Nephron (organoid): ENCODE data around the gene FLCN.
A peak's percentile ranks its signal among the peaks of the same experiment; 100 is the strongest.

Experiments used
- H3K27ac Mint-ChIP-seq, 3 experiments: 2 replicates each; pipeline ENCODE4 v1.8.0; 2020; ENCODE audit warnings: mixed read lengths in 3 of 3, mild to moderate bottlenecking in 2 of 3, moderate library complexity in 1 of 3
- H3K27me3 Mint-ChIP-seq: 2 replicates; pipeline ENCODE4 v1.8.0; 2021; ENCODE audit warnings: low read depth, mild to moderate bottlenecking, moderate library complexity, mixed read lengths
- H3K36me3 Mint-ChIP-seq: 2 replicates; pipeline ENCODE4 v1.8.0; 2020; ENCODE audit warnings: low read depth, mixed read lengths
- H3K4me1 Mint-ChIP-seq: 2 replicates; pipeline ENCODE4 v1.8.0; 2020; ENCODE audit warnings: mixed read lengths
- H3K4me3 Mint-ChIP-seq, 3 experiments: 2 replicates each; pipeline ENCODE4 v1.8.0; 2020; ENCODE audit warnings: mild to moderate bottlenecking in 3 of 3, mixed read lengths in 3 of 3, moderate library complexity in 2 of 3
- H3K9me3 Mint-ChIP-seq: 2 replicates; pipeline ENCODE4 v1.8.0; 2020; ENCODE audit warnings: mixed read lengths
- CTCF ChIP-seq, 3 experiments: fragments of 200-600 bp; sonication (generic); IDR thresholded peaks; one replicate each; pipeline ENCODE4 v1.5.0; 2021; ENCODE audit warnings: antibody characterized with exemption in 3 of 3; ENCODE audit not compliant: unreplicated experiment in 3 of 3

The FLCN gene

GRCh38 chr17:17167986-17168385 is 69.0 kb downstream of the FLCN start:
- H3K4me3 Mint-ChIP-seq = no peak overlapping the region
- H3K4me1 Mint-ChIP-seq = peaks cover 11% of the 10 kb centered on the region
- TF ChIP-seq CTCF (IDR thresholded peaks at IDR 0.05; ENCODE audit: unreplicated experiment in 3 of 3) = no peak
- peaks cover 47% of the 10 kb centered on the region for H3K36me3 Mint-ChIP-seq
- H3K27me3 Mint-ChIP-seq = no peaks in the 10 kb centered on the region
- no peak overlapping the region for H3K27ac Mint-ChIP-seq
- H3K9me3 Mint-ChIP-seq = no peaks in the 10 kb centered on the region

DNA sequence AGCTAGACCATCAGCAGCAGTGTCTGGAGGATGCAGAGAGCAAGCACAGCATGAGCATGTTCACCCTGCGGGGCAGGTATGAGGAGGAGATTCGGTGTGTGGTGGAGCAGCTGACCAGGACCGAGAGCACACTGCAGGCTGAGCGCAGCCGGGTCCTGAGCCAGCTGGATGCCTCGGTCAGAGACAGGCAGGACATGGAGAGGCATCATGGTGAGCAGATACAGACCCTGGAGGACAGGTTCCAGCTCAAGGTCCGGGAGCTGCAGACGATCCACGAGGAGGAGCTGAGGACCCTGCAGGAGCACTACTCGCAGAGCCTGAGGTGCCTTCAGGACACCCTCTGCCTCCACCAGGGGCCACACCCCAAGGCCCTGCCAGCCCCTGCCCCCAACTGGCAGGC is 69.6 kb downstream of the FLCN start:
- Mint-ChIP-seq H3K36me3 (peaks cover 44% of the 10 kb centered on the region), H3K27me3 (no peaks in the 10 kb centered on the region), H3K4me1 (peaks cover 13% of the 10 kb centered on the region), H3K9me3 (no peaks in the 10 kb centered on the region), H3K27ac (peak overlapping the region in 1 of 3 experiments; percentile 29), H3K4me3 (no peak overlapping the region)
- no peak for TF ChIP-seq CTCF (IDR thresholded peaks at IDR 0.05; ENCODE audit: unreplicated experiment in 3 of 3)

DNA sequence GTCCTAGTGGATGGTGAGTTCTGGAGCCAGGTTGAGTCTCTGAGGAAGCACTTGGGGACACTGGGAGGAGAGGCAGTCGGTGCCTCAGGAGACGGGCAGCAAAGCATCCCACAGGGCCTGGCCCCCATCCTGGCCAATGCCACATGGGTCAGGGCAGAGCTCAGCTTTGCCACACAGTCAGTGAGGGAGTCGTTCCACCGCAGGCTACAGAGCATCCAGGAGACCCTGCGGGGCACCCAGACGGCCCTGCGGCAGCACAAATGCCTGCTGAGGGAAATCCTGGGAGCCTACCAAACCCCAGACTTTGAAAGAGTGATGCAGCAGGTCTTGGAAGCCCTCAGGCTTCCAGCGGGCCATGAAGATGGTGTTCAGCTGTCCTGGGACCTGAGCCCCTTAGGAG is 70.5 kb downstream of the FLCN start:
- no peaks in the 10 kb centered on the region for H3K27me3 Mint-ChIP-seq
- peaks cover 13% of the 10 kb centered on the region for H3K4me1 Mint-ChIP-seq
- H3K27ac Mint-ChIP-seq = no peak overlapping the region
- no peak for TF ChIP-seq CTCF (IDR thresholded peaks at IDR 0.05; ENCODE audit: unreplicated experiment in 3 of 3)
- H3K36me3 Mint-ChIP-seq = peaks cover 41% of the 10 kb centered on the region
- H3K4me3 Mint-ChIP-seq = no peak overlapping the region
- H3K9me3 Mint-ChIP-seq = no peaks in the 10 kb centered on the region

- TF ChIP-seq CTCF (IDR thresholded peaks at IDR 0.05; ENCODE audit: unreplicated experiment in 3 of 3) = no peak
- Mint-ChIP-seq H3K36me3 (peaks cover 37% of the 10 kb centered on the region), H3K4me1 (peaks cover 11% of the 10 kb centered on the region), H3K27ac (no peak overlapping the region), H3K9me3 (no peaks in the 10 kb centered on the region), H3K4me3 (no peak overlapping the region), H3K27me3 (no peaks in the 10 kb centered on the region)
These were observed 71.2 kb downstream of the FLCN start for GRCh38 chr17:17165666-17166308.

DNA sequence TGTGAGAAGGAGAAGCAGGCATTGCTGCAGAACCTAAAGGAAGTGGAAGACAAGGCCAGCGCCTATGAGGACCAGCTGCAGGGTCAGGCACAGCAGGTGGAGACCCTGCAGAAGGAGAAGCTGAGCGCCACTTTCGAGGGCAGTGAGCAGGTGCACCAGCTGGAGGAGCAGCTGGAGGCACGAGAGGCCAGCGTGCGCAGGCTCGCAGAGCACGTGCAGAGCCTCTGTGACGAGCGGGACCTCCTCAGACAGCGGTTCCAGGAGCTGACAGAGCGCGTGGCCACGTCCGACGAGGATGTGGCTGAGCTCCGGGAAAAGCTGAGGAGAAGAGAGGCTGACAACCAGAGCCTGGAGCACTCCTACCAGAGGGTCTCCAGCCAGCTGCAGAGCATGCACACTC is 72.3 kb downstream of the FLCN start:
- TF ChIP-seq CTCF (IDR thresholded peaks at IDR 0.05; ENCODE audit: unreplicated experiment in 3 of 3) = no peak
- no peak overlapping the region for H3K27ac Mint-ChIP-seq
- no peaks in the 10 kb centered on the region for H3K9me3 Mint-ChIP-seq
- H3K4me1 Mint-ChIP-seq = peaks cover 8% of the 10 kb centered on the region
- H3K27me3 Mint-ChIP-seq = no peaks in the 10 kb centered on the region
- H3K4me3 Mint-ChIP-seq = no peak overlapping the region
- peaks cover 41% of the 10 kb centered on the region for H3K36me3 Mint-ChIP-seq

DNA sequence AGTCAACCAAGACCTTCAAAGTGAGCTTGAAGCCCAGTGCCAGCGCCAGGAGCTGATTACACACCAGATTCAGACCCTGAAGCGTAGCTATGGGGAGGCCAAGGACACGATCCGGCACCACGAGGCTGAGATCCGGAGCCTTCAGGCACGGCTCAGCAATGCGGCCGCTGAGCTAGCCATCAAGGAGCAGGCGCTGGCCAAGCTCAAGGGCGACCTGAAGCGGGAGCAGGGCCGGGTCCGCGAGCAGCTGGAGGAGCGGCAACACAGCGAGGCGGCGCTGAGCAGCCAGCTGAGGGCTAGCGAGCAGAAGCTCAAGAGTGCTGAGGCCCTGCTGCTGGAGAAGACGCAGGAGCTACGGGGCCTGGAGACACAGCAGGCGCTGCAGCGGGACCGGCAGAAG is 72.8 kb downstream of the FLCN start:
- H3K9me3 Mint-ChIP-seq = no peaks in the 10 kb centered on the region
- H3K27me3 Mint-ChIP-seq = no peaks in the 10 kb centered on the region
- H3K4me1 Mint-ChIP-seq = peaks cover 8% of the 10 kb centered on the region
- H3K36me3 Mint-ChIP-seq = peaks cover 43% of the 10 kb centered on the region
- H3K27ac Mint-ChIP-seq = no peak overlapping the region
- TF ChIP-seq CTCF (IDR thresholded peaks at IDR 0.05; ENCODE audit: unreplicated experiment in 3 of 3) = no peak
- H3K4me3 Mint-ChIP-seq = no peak overlapping the region
